Adrenal gland (tissue), 12 donors: ENCODE measurements around the gene MYRFL. TPM values are rescaled to one million over a fixed set of nuclear protein-coding genes. Genes with fewer than 3 reads are reported as not detected.

Experiments used
- DNase-seq, 7 donors: peaks; one replicate each; pipeline ENCODE4 v3.0.0-alpha.2; 2019 to 2020
- H3K27ac ChIP-seq, 5 donors: fragments of 200-600 bp; sonication (generic) in 4 of 5; 1 replicate in 3 of 5; 2 replicates in 2 of 5; pipeline versions ENCODE4 v1.5.1 to v1.8.0; 2016 to 2020; ENCODE audit warnings: mild to moderate bottlenecking in 1 of 5
- H3K27me3 ChIP-seq: fragments of 200-600 bp; 2 replicates; pipeline ENCODE4 v1.8.0; 2021
- H3K36me3 ChIP-seq, 2 donors: fragments of 200-600 bp; replicated peaks in 1 of 2; 1 replicate in 1 of 2; 2 replicates in 1 of 2; pipeline versions ENCODE4 v1.5.1 to v1.8.0; 2018 to 2022
- H3K4me1 ChIP-seq, 2 donors: fragments of 200-600 bp; replicated peaks in 1 of 2; 1 replicate in 1 of 2; 2 replicates in 1 of 2; pipeline versions ENCODE4 v1.5.1 to v1.8.0; 2018 to 2021
- H3K4me3 ChIP-seq, 4 donors: fragments of 200-600 bp; sonication (generic) in 3 of 4; one replicate each; pipeline ENCODE4 v1.5.1; 2016 to 2018
- H3K9me3 ChIP-seq, 3 donors: fragments of 200-600 bp; sonication (generic) in 1 of 3; replicated peaks in 1 of 3; 1 replicate in 2 of 3; 2 replicates in 1 of 3; pipeline versions ENCODE4 v1.5.1 to v1.8.0; 2016 to 2021
- POLR2A ChIP-seq, 2 donors: fragments of 450-650 bp; IDR thresholded peaks; one replicate each; pipeline ENCODE4 v1.6.1; 2017; ENCODE audit warnings: antibody characterized with exemption in 2 of 2, mild to moderate bottlenecking in 2 of 2, moderate library complexity in 1 of 2
- WGBS, 4 donors: extraction: QIAGEN DNeasy Blood & Tissue Kit in 2 of 4; methylation state at CpG; one replicate each; pipeline versions ENCODE4 v1.1.5 to v1.1.7; 2013 to 2017; 5-methylcytosine and 5-hydroxymethylcytosine counted together
- intact Hi-C, 2 donors: fragments of 100-400 bp; cut with DNase I; formaldehyde crosslinking; loops; one replicate each; pipeline versions ENCODE4 v1.14.1 to v1.15.0; 2022 to 2023
- polyA plus RNA-seq, 3 donors: library from polyadenylated mRNA; stranded (reverse); fragments of 200-250 nt in 2 of 3; fragments of 350-450 nt in 1 of 3; fragmentation: Illumina TruSeq in 1 of 3; extraction: RNeasy Lipid Tissue Mini Kit (QIAGEN cat#74804) in 1 of 3; gene quantifications; one replicate each; pipeline ENCODE4 v1.2.3, GENCODE V29; 2013 to 2014
- total RNA-seq, 9 donors: library from RNA; depleted of rRNA in 4 of 9; stranded (reverse); fragments of >200 nt in 4 of 9; fragments of 120-200 nt in 1 of 9; fragmentation: NEBNext Ultra II Directional in 1 of 9; extraction: Animal tissue kit (Norgen Biotek cat#: 25700) in 1 of 9; gene quantifications; one replicate each; pipeline versions ENCODE4 v1.1.0 to v1.2.4, GENCODE V29; 2013 to 2023
- TF ChIP-seq, protein P1 (sequence below), 6 experiments: fragments of 450-650 bp in 4 of 6; fragments of 200-600 bp in 2 of 6; sonication (generic) in 1 of 6; IDR thresholded peaks; 1 replicate in 5 of 6; 2 replicates in 1 of 6; pipeline versions ENCODE4 v1.5.1 to v1.8.0; 2016 to 2021; ENCODE audit warnings: antibody characterized with exemption in 6 of 6, mild to moderate bottlenecking in 2 of 6, moderate library complexity in 1 of 6
- donor health status: healthy with polysubstance abuse.
- donor health status: Bipolar disorder and iron deficiency.
- donor health status: DM: yes; HTN: yes; CAD: no.
- donor health status: DM: no; HTN: no; CAD: no.
- donor health status: DM: no; HTN: no; CAD: no.
- donor health status: DM: yes; HTN: yes; CAD: no.

MYRFL gene
- total and polyA plus RNA-seq, 12 donors, result 0.07 to 1.00 (median 0.30) TPM

DNA sequence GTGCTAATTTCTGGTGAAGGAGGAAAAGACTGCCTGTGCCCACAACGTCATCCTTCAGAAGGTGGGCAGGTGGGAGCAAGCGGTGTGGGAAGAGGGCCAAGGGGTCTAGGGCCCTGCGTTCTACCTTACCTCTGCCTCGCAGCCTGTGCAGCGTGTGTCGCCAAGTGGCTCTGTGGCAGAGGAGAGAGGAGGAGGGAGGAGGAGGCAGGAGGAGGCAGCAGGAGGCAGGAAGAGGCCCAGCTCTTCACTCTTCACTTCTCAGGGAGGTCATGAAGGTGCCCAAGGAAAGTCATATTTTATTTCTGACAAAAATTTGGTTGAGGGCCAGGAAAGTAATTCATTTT lies 177.9 kb downstream of the MYRFL start:
- Histone ChIP-seq H3K27me3 (no peaks in the 10 kb centered on the region), H3K36me3 (no peaks in the 10 kb centered on the region), H3K27ac (no peak overlapping the region), H3K9me3 (no peaks in the 10 kb centered on the region), H3K4me1 (no peaks in the 10 kb centered on the region), H3K4me3 (no peak overlapping the region)
- no peak for TF ChIP-seq POLR2A (IDR thresholded peaks at IDR 0.05)
- TF ChIP-seq, protein P1, sequence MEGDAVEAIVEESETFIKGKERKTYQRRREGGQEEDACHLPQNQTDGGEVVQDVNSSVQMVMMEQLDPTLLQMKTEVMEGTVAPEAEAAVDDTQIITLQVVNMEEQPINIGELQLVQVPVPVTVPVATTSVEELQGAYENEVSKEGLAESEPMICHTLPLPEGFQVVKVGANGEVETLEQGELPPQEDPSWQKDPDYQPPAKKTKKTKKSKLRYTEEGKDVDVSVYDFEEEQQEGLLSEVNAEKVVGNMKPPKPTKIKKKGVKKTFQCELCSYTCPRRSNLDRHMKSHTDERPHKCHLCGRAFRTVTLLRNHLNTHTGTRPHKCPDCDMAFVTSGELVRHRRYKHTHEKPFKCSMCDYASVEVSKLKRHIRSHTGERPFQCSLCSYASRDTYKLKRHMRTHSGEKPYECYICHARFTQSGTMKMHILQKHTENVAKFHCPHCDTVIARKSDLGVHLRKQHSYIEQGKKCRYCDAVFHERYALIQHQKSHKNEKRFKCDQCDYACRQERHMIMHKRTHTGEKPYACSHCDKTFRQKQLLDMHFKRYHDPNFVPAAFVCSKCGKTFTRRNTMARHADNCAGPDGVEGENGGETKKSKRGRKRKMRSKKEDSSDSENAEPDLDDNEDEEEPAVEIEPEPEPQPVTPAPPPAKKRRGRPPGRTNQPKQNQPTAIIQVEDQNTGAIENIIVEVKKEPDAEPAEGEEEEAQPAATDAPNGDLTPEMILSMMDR (IDR thresholded peaks at IDR 0.05), result no peak
- intact Hi-C loops, result no loop called here
- 59 to 93% (median 75%) methylated on average over 6 of the region's 6 CpGs for whole genome bisulfite sequencing, 4 donors
- no peak for DNase-seq

DNA sequence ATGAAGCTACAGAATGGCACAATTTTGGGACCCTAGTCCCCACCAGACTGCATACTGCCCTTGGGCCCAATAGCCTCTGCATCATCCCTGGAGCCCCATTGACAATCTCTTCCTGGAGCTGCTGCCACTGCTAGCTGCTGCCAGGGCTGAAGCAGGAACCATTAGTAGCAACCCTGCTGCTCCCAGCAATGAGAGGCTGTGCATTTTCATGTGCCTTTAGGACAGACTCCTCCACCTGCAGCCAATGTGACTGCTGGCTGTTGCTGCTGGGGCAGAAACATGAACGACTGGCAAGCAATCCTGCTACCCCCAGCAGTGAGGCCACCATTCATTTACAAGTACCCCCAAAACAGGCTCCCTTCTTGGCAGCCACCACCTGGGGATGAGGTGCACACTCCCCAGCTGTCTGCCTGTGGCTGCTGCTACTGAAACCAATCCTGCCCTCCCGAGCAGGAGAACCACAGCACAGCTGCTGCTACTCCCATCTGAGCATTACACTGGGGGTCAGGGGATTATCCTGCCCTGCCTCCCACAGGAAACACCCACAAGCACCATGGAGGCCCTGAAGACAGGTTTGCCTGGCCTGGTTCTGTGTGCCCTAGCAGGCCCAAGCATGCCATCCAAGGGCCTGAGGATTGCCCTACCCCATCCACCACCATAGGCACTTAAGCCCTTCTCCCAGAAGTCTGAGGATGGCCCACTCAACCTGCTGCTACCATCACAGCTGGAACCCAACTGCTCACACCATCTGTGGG lies 181.0 kb downstream of the MYRFL start:
- 60 to 87% (median 81%) methylated on average over 1 to 2 of the region's 2 CpGs; no CpG with 5 or more reads in 1 of the 4 donors for WGBS, 4 donors
- DNase-seq, result no peak
- peaks cover 0 to 7% (median 4%) of the 10 kb centered on the region in 3 donors for H3K9me3 ChIP-seq
- H3K27ac ChIP-seq, result no peak overlapping the region
- no peaks in the 10 kb centered on the region for H3K4me1 ChIP-seq
- intact Hi-C loops, result no loop called here
- TF ChIP-seq, protein P1 (IDR thresholded peaks at IDR 0.05), result no peak
- no peak for TF ChIP-seq POLR2A (IDR thresholded peaks at IDR 0.05)
- no peak overlapping the region for H3K4me3 ChIP-seq
- no peaks in the 10 kb centered on the region for H3K27me3 ChIP-seq
- no peaks in the 10 kb centered on the region for H3K36me3 ChIP-seq

DNA sequence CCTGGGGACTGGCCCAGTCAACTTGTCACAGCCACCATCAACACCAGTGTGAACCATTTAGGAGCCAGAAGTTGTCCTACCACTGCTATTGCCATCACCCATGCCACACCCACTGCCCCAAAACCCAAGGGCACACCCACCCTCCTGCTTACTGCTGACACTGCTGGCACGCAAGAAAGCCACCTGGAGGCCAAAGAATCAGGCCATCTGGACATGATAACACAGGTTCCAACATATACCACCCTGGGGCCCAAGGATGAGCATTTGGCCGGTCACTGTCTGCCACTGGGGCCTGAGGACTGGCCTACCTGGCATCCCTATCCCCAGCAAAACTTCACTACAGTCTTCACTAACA lies 181.6 kb downstream of the MYRFL start:
- Histone ChIP-seq H3K27ac (no peak overlapping the region), H3K4me3 (no peak overlapping the region), H3K36me3 (no peaks in the 10 kb centered on the region), H3K9me3 (peaks cover 0 to 7% (median 4%) of the 10 kb centered on the region in 3 donors), H3K4me1 (no peaks in the 10 kb centered on the region), H3K27me3 (no peaks in the 10 kb centered on the region)
- no peak for DNase-seq
- 50 to 95% (median 65%) methylated on average over 2 of the region's 2 CpGs for WGBS, 4 donors
- TF ChIP-seq, protein P1 (IDR thresholded peaks at IDR 0.05), result no peak
- no peak for TF ChIP-seq POLR2A (IDR thresholded peaks at IDR 0.05)
- intact Hi-C loops, result no loop called here

DNA sequence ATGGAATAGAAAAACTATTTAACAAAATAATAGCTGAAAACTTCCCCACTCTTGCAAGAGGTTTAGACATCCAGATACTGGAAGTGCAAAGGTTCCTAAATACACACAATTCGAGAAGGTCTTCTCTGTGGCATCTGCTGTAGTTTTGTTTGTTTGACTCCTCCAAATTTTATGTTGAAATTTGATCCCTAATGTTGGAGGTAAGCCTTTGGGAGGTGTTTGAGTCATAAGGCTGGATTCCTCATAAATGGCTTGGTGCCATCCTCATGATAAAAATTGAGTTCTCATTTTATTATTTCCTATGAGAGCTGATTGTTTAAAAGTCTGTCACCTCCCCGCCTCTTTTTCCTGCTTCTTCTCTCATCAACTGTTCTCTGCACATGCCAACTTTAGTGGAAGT lies 182.7 kb downstream of the MYRFL start:
- WGBS, 4 donors, result 52 to 75% (median 72%) methylated on average over 2 of the region's 2 CpGs
- no peak for DNase-seq
- intact Hi-C loops, result no loop called here
- Histone ChIP-seq H3K27me3 (no peaks in the 10 kb centered on the region), H3K27ac (no peak overlapping the region), H3K36me3 (no peaks in the 10 kb centered on the region), H3K4me3 (no peak overlapping the region), H3K9me3 (peaks cover 0 to 7% (median 4%) of the 10 kb centered on the region in 3 donors), H3K4me1 (no peaks in the 10 kb centered on the region)
- no peak for TF ChIP-seq POLR2A (IDR thresholded peaks at IDR 0.05)
- TF ChIP-seq, protein P1 (IDR thresholded peaks at IDR 0.05), result no peak

Other genes with a start within 250 kb of the MYRFL start
- gene CCT2, start 239.8 kb upstream of the MYRFL start, total RNA-seq, result 100 to 1,000 TPM in 8 of 9 donors, 10 to 100 TPM in 1; 88.2 to 290 (median 119) TPM
- gene CCT2, start 239.8 kb upstream of the MYRFL start, polyA plus RNA-seq, result 100 to 1,000 TPM in 2 of 3 donors, 10 to 100 TPM in 1; 83.5 to 233 (median 102) TPM
- not detected for gene LRRC10, start 214.3 kb upstream of the MYRFL start, total RNA-seq
- gene LRRC10, start 214.3 kb upstream of the MYRFL start, polyA plus RNA-seq, result not detected
- gene BEST3, start 125.9 kb upstream of the MYRFL start, total RNA-seq, result 1 to 10 TPM in 8 of 9 donors, under 1 TPM in 1; 0.53 to 2.6 (median 1.3) TPM
- 1 to 10 TPM in 1 of 3 donors, under 1 TPM in 2; 0.27 to 3.3 (median 0.64) TPM for gene BEST3, start 125.9 kb upstream of the MYRFL start, polyA plus RNA-seq
- gene RAB3IP, start 86.4 kb upstream of the MYRFL start, total RNA-seq, result 10 to 100 TPM; 18.4 to 47.9 (median 29.3) TPM
- 10 to 100 TPM; 15.4 to 61.9 (median 24.5) TPM for gene RAB3IP, start 86.4 kb upstream of the MYRFL start, polyA plus RNA-seq